Measurements from ENCODE around the gene ZNF747. TPM values are rescaled to one million over a fixed set of nuclear protein-coding genes. Genes with fewer than 3 reads are reported as not detected.
A peak's percentile ranks its signal among the peaks of the same experiment; 100 is the strongest.
"Not testable (repeated sequence)": the region's sequence is repeated elsewhere in the genome, so short reads cannot be mapped to it uniquely, and the experiment has no call there.

The ZNF747 gene
- total and polyA plus RNA-seq, 7 donors, result 6.0 to 15.5 (median 11.4) TPM

GRCh38 chr16:30548416-30549253 is 14.0 kb upstream of the ZNF747 start:
- H3K4me1 ChIP-seq, result peaks cover 0 to 5% (median 2%) of the 10 kb centered on the region in 4 donors
- intact Hi-C loops (cut with DNase I), result no loop called here
- no peaks in the 10 kb centered on the region for H3K27me3 ChIP-seq
- no peak overlapping the region for H3K27ac ChIP-seq
- DNase-seq, result no peak
- no peaks in the 10 kb centered on the region for H3K36me3 ChIP-seq
- 21 to 60% methylated on average over 8 of the region's 8 CpGs for WGBS, 2 donors
- H3K9me3 ChIP-seq, result no peaks in the 10 kb centered on the region
- H3K4me3 ChIP-seq, result no peak overlapping the region
- TF ChIP-seq POLR2AphosphoS5 (IDR thresholded peaks at IDR 0.05) (no peak), EP300 (IDR thresholded peaks at IDR 0.05) (no peak), CTCF (IDR thresholded peaks at IDR 0.05) (no peak), POLR2A (IDR thresholded peaks at IDR 0.05) (no peak)

GRCh38 chr16:30546115-30546514 is 11.5 kb upstream of the ZNF747 start:
- WGBS, 2 donors, result 77 to 92% methylated on average over 8 of the region's 8 CpGs
- no peak overlapping the region for H3K4me3 ChIP-seq
- H3K27me3 ChIP-seq, result no peaks in the 10 kb centered on the region
- intact Hi-C loops (cut with DNase I), result no loop called here
- H3K9me3 ChIP-seq, result no peaks in the 10 kb centered on the region
- no peak for TF ChIP-seq EP300 (IDR thresholded peaks at IDR 0.05)
- no peak for TF ChIP-seq CTCF (IDR thresholded peaks at IDR 0.05)
- TF ChIP-seq POLR2A (IDR thresholded peaks at IDR 0.05), result no peak
- no peak for TF ChIP-seq POLR2AphosphoS5 (IDR thresholded peaks at IDR 0.05)
- no peaks in the 10 kb centered on the region for H3K4me1 ChIP-seq
- no peaks in the 10 kb centered on the region for H3K36me3 ChIP-seq
- H3K27ac ChIP-seq, result no peak overlapping the region
- DNase-seq, result no peak

- Histone ChIP-seq H3K9me3 (no peaks in the 10 kb centered on the region), H3K27me3 (no peaks in the 10 kb centered on the region), H3K27ac (no peak overlapping the region), H3K4me3 (no peak overlapping the region), H3K4me1 (no peaks in the 10 kb centered on the region), H3K36me3 (no peaks in the 10 kb centered on the region)
- 82 to 83% methylated on average over 5 of the region's 5 CpGs for WGBS, 2 donors
- no peak for TF ChIP-seq POLR2AphosphoS5 (IDR thresholded peaks at IDR 0.05)
- TF ChIP-seq EP300 (IDR thresholded peaks at IDR 0.05), result no peak
- no peak for TF ChIP-seq POLR2A (IDR thresholded peaks at IDR 0.05)
- no peak for TF ChIP-seq CTCF (IDR thresholded peaks at IDR 0.05)
- DNase-seq, result no peak
- intact Hi-C loops (cut with DNase I), result no loop called here
Observed at GRCh38 chr16:30543067-30543466, 8.4 kb upstream of the ZNF747 start.

GRCh38 chr16:30541502-30542329 is 7.1 kb upstream of the ZNF747 start:
- Histone ChIP-seq H3K9me3 (no peaks in the 10 kb centered on the region), H3K4me1 (no peaks in the 10 kb centered on the region), H3K36me3 (no peaks in the 10 kb centered on the region), H3K4me3 (no peak overlapping the region), H3K27me3 (no peaks in the 10 kb centered on the region), H3K27ac (peak overlapping the region in 1 of 4 donors; percentile 18)
- intact Hi-C loops (cut with DNase I), result no loop called here
- 18 to 60% methylated on average over 10 of the region's 10 CpGs for WGBS, 2 donors
- no peak for DNase-seq
- TF ChIP-seq CTCF (IDR thresholded peaks at IDR 0.05), result no peak
- TF ChIP-seq EP300 (IDR thresholded peaks at IDR 0.05), result no peak
- no peak for TF ChIP-seq POLR2AphosphoS5 (IDR thresholded peaks at IDR 0.05)
- no peak for TF ChIP-seq POLR2A (IDR thresholded peaks at IDR 0.05)

GRCh38 chr16:30540916-30541464 is 6.3 kb upstream of the ZNF747 start:
- H3K4me1 ChIP-seq; H3K4me3 ChIP-seq; H3K27ac ChIP-seq; intact Hi-C loops (cut with DNase I); H3K27me3 ChIP-seq; H3K9me3 ChIP-seq; H3K36me3 ChIP-seq; DNase-seq: not testable (repeated sequence)
- 18 to 65% methylated on average over 9 of the region's 9 CpGs for WGBS, 2 donors

- not testable (repeated sequence) for H3K36me3 ChIP-seq, H3K4me3 ChIP-seq, DNase-seq, H3K27ac ChIP-seq, H3K27me3 ChIP-seq, H3K9me3 ChIP-seq
- H3K4me1 ChIP-seq, result peaks cover 0 to 12% (median 10%) of the 10 kb centered on the region in 4 donors
- WGBS, 2 donors, result 79 to 92% methylated on average over 13 of the region's 13 CpGs
- intact Hi-C loops (cut with DNase I), result loop anchor here (5.0 kb wide), 1 partner anchor 92 kb away; no protein-coding TSS in a partner anchor
Observed at GRCh38 chr16:30539986-30540526, 5.4 kb upstream of the ZNF747 start.
